ENCODE results near the gene SLC22A15.

- TF ChIP-seq POLR2A (IDR thresholded peaks at IDR 0.05) = no peak
- TF ChIP-seq CTCF (IDR thresholded peaks at IDR 0.05) = no peak
Measured at GRCh38 chr1:116038679-116039078, 62.4 kb downstream of the SLC22A15 start.
